Mesenteric fat pad (tissue), 1 donor: ENCODE results near the gene VPS25. TPM values are rescaled to one million over a fixed set of nuclear protein-coding genes. Genes with fewer than 3 reads are reported as not detected.
"Not testable (repeated sequence)": the region's sequence is repeated elsewhere in the genome, so short reads cannot be mapped to it uniquely, and the experiment has no call there.

Source experiments
- DNase-seq: peaks from one replicate; pipeline ENCODE4 v3.0.0-alpha.2; 2020; ENCODE audit warnings: low spot score
- long read RNA-seq: library from polyadenylated mRNA; unstranded; transcript quantifications from one replicate; pipeline ENCODE4 v2.0.0, GENCODE V29; 2020
- total RNA-seq: library from RNA; stranded (reverse); fragmentation: NEBNext Ultra II Directional; extraction: Animal tissue kit (Norgen Biotek cat#: 25700); gene quantifications from one replicate; pipeline ENCODE4 v1.2.1, GENCODE V29; 2021
- donor health status: DM: yes; HTN: yes; CAD: no.

The VPS25 gene
- 41.1 TPM for total RNA-seq
- long read RNA-seq, transcript VPS25-201 (6 exons, 1,101 nt) = major isoform, 59 of 62 reads
- long read RNA-seq, partial matches to known transcripts = 0 of 62 reads
- long read RNA-seq, other reads (novel, unspliced or antisense) = 1 of 62 reads

- DNase-seq = no peak
These were observed at the start of gene VPS25 for GRCh38 chr17:42773290-42774035. Gene VPS25 (plus strand): TSS chr17:42773449. CDS start chr17:42773476, 27 bp downstream.

GRCh38 chr17:42723636-42724035 lies 49.6 kb upstream of the VPS25 start:
- no peak for DNase-seq

GRCh38 chr17:42725143-42725542 lies 48.1 kb upstream of the VPS25 start:
- DNase-seq = no peak

- DNase-seq = no peak
These were observed 32.5 kb upstream of the VPS25 start for GRCh38 chr17:42740699-42741098.

GRCh38 chr17:42742916-42743315 lies 30.3 kb upstream of the VPS25 start:
- DNase-seq = not testable (repeated sequence)

- no peak for DNase-seq
These were observed 29.5 kb upstream of the VPS25 start for GRCh38 chr17:42743595-42744282.

- no peak for DNase-seq
These were observed 28.9 kb upstream of the VPS25 start for GRCh38 chr17:42744283-42744805.

GRCh38 chr17:42744806-42745617 lies 28.2 kb upstream of the VPS25 start, which contains the start of gene EZH1:
Gene EZH1 (minus strand): TSS chr17:42745040. CDS start chr17:42728941, 16,099 bp downstream.
- DNase-seq = peak; percentile 97

GRCh38 chr17:42748202-42748907 lies 24.9 kb upstream of the VPS25 start:
- DNase-seq = no peak

GRCh38 chr17:42748908-42749798 lies 24.1 kb upstream of the VPS25 start:
- no peak for DNase-seq

GRCh38 chr17:42750739-42751344 lies 22.4 kb upstream of the VPS25 start:
- DNase-seq = no peak

GRCh38 chr17:42751628-42752027 lies 21.6 kb upstream of the VPS25 start:
- no peak for DNase-seq

GRCh38 chr17:42754782-42755181 lies 18.5 kb upstream of the VPS25 start:
- DNase-seq = no peak

- no peak for DNase-seq
These were observed 13.1 kb upstream of the VPS25 start for GRCh38 chr17:42759982-42760651.

- no peak for DNase-seq
These were observed 12.3 kb upstream of the VPS25 start, which contains the start of gene RAMP2 for GRCh38 chr17:42760652-42761581. Gene RAMP2 (plus strand): TSS chr17:42761227. CDS start chr17:42761262, 35 bp downstream.

- no peak for DNase-seq
These were observed 11.6 kb upstream of the VPS25 start for GRCh38 chr17:42761638-42762037.

GRCh38 chr17:42766124-42766523 lies 7.1 kb upstream of the VPS25 start:
- DNase-seq = no peak
